ENCODE measurements around the gene KRR1.

GRCh38 chr12:75474116-75474515 is 37.3 kb downstream of the KRR1 start:
- TF ChIP-seq CTCF (conservative IDR thresholded peaks at IDR 0.05) (no peak), EZH2 (IDR thresholded peaks at IDR 0.05; ENCODE audit: low read depth) (no peak)

All from PC-9 (cell line).